ENCODE data around the gene CPB2.

Gene CPB2

GRCh38 chr13:46104868-46105267 lies at the start of gene CPB2:
CPB2 (minus strand) TSS chr13:46105033; CDS start chr13:46105009, 24 bp downstream.
- no peak for DNase-seq

- no peak for DNase-seq
Measured at GRCh38 chr13:46154136-46154801, 49.4 kb upstream of the CPB2 start.

- DNase-seq: no peak
Measured at GRCh38 chr13:46152627-46153328, 47.9 kb upstream of the CPB2 start.

GRCh38 chr13:46150134-46150693 lies 45.4 kb upstream of the CPB2 start:
- DNase-seq: no peak

- DNase-seq: peak; percentile 56
Measured at GRCh38 chr13:46149272-46150133, 44.7 kb upstream of the CPB2 start.

- DNase-seq: no peak
Measured at GRCh38 chr13:46146898-46147297, 42.1 kb upstream of the CPB2 start.

- no peak for DNase-seq
Measured at GRCh38 chr13:46145950-46146349, 41.1 kb upstream of the CPB2 start.

GRCh38 chr13:46145135-46145534 lies 40.3 kb upstream of the CPB2 start:
- DNase-seq: no peak

- DNase-seq: no peak
Measured at GRCh38 chr13:46143184-46143701, 38.4 kb upstream of the CPB2 start.

GRCh38 chr13:46142776-46143175 lies 37.9 kb upstream of the CPB2 start:
- DNase-seq: no peak

- no peak for DNase-seq
Measured at GRCh38 chr13:46140044-46140443, 35.2 kb upstream of the CPB2 start.

- no peak for DNase-seq
Measured at GRCh38 chr13:46137627-46138317, 32.9 kb upstream of the CPB2 start.

GRCh38 chr13:46136688-46137087 lies 31.9 kb upstream of the CPB2 start:
- DNase-seq: no peak

- no peak for DNase-seq
Measured at GRCh38 chr13:46134961-46135522, 30.2 kb upstream of the CPB2 start.

- DNase-seq: no peak
Measured at GRCh38 chr13:46134494-46134893, 29.7 kb upstream of the CPB2 start.

- DNase-seq: no peak
Measured at GRCh38 chr13:46132109-46132508, 27.3 kb upstream of the CPB2 start.

- DNase-seq: no peak
Measured at GRCh38 chr13:46131705-46132104, 26.9 kb upstream of the CPB2 start.

- no peak for DNase-seq
Measured at GRCh38 chr13:46129955-46130618, 25.3 kb upstream of the CPB2 start.

- no peak for DNase-seq
Measured at GRCh38 chr13:46129124-46129523, 24.3 kb upstream of the CPB2 start.

- DNase-seq: no peak
Measured at GRCh38 chr13:46127358-46128023, 22.7 kb upstream of the CPB2 start.
